ENCODE data around the gene HBA1.

- no peak for TF ChIP-seq POLR2AphosphoS5 (IDR thresholded peaks at IDR 0.05; ENCODE audit: insufficient read depth, low read depth, low read length)
- no peak for TF ChIP-seq CTCF (IDR thresholded peaks at IDR 0.05; ENCODE audit: extremely low read depth in 1 of 2, insufficient read depth in 1 of 2, low read depth in 1 of 2, low read length in 2 of 2)
- TF ChIP-seq POLR2A (IDR thresholded peaks at IDR 0.05; ENCODE audit: low read depth, low read length): no peak
- TF ChIP-seq EZH2 (IDR thresholded peaks at IDR 0.05; ENCODE audit: borderline replicate concordance, low read depth, low read length, severe bottlenecking): no peak
- no peak for TF ChIP-seq MYC (IDR thresholded peaks at IDR 0.05; ENCODE audit: low read depth, low read length)
- TF ChIP-seq JUN (IDR thresholded peaks at IDR 0.05; ENCODE audit: borderline replicate concordance, insufficient read depth, insufficient read length, low read depth): no peak
- TF ChIP-seq MAX (IDR thresholded peaks at IDR 0.05; ENCODE audit: insufficient read depth, insufficient read length): no peak
Measured at GRCh38 chr16:169014-169413, 7.5 kb upstream of the HBA1 start.

Measured in endothelial cell of umbilical vein (primary cell).